ENCODE results near the gene ZNF644. TPM values are rescaled to one million over a fixed set of nuclear protein-coding genes. Genes with fewer than 3 reads are reported as not detected.
"Not testable (repeated sequence)": the region's sequence is repeated elsewhere in the genome, so short reads cannot be mapped to it uniquely, and the experiment has no call there.

The ZNF644 gene
- total RNA-seq, 1 donor from 2014 or later, result 68.8 TPM

DNA sequence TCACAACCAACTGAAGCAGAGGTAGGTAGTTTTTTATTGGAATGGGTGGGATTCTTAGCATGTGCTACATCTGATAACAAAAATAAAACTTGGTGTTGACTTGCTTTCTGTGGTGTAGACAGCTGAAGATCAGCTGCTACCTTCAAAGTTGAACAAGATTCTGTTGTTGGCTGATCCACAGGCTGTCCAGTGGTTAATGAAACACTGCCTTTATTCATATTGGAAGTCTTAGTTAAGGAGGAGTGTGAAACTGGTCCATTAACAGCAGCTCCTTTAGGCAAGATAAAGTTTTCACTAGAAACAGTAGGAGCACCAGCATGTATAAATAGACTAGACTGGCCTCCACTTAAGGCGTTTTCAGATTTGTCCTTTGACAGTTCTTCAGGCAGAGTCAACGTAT lies 81.1 kb downstream of the ZNF644 start:
- Mint-ChIP-seq H3K4me3 (no peak overlapping the region), H3K9me3 (no peaks in the 10 kb centered on the region), H3K27ac (ENCODE audit: unreplicated experiment) (no peak overlapping the region), H3K27me3 (ENCODE audit: low read depth) (no peaks in the 10 kb centered on the region), H3K36me3 (ENCODE audit: low read depth) (peaks cover 39% of the 10 kb centered on the region), H3K4me1 (no peaks in the 10 kb centered on the region)
- no peak for DNase-seq (ENCODE audit: low read depth, low spot score)
- no peak for TF ChIP-seq CTCF (conservative IDR thresholded peaks at IDR 0.05)

GRCh38 chr1:90936731-90937130 lies 85.1 kb downstream of the ZNF644 start:
- DNase-seq (ENCODE audit: low read depth, low spot score), result no peak
- H3K27ac Mint-ChIP-seq (ENCODE audit: unreplicated experiment), result no peak overlapping the region
- H3K4me1 Mint-ChIP-seq, result no peaks in the 10 kb centered on the region
- no peaks in the 10 kb centered on the region for H3K9me3 Mint-ChIP-seq
- H3K4me3 Mint-ChIP-seq, result no peak overlapping the region
- TF ChIP-seq CTCF (conservative IDR thresholded peaks at IDR 0.05), result no peak
- peaks cover 39% of the 10 kb centered on the region for H3K36me3 Mint-ChIP-seq (ENCODE audit: low read depth)
- no peaks in the 10 kb centered on the region for H3K27me3 Mint-ChIP-seq (ENCODE audit: low read depth)

DNA sequence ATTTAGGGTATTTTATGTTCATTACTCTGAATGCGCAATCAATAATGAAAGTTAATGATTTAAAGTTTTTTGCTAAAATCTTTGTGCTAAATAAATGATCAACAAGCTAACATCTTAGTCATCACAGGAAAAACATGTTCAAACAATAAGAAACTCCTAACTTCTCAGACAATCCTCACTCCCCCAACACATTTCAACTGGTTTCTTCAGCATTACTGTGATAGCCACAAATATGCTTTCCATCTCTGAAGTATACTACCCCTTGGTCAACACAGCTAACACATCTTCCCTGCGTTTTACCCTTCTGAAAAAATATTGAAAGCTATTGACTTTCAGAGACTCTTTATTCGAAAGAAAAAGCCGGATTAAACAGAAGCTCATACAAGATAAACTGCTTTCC lies 85.8 kb downstream of the ZNF644 start:
- H3K4me1 Mint-ChIP-seq, result no peaks in the 10 kb centered on the region
- no peaks in the 10 kb centered on the region for H3K27me3 Mint-ChIP-seq (ENCODE audit: low read depth)
- DNase-seq (ENCODE audit: low read depth, low spot score), result no peak
- H3K4me3 Mint-ChIP-seq, result no peak overlapping the region
- no peaks in the 10 kb centered on the region for H3K9me3 Mint-ChIP-seq
- H3K36me3 Mint-ChIP-seq (ENCODE audit: low read depth), result peaks cover 39% of the 10 kb centered on the region
- no peak overlapping the region for H3K27ac Mint-ChIP-seq (ENCODE audit: unreplicated experiment)
- TF ChIP-seq CTCF (conservative IDR thresholded peaks at IDR 0.05), result no peak

- not testable (repeated sequence) for DNase-seq (ENCODE audit: low read depth, low spot score); H3K9me3 Mint-ChIP-seq; H3K4me3 Mint-ChIP-seq; H3K27me3 Mint-ChIP-seq (ENCODE audit: low read depth); H3K27ac Mint-ChIP-seq (ENCODE audit: unreplicated experiment)
- Mint-ChIP-seq H3K4me1 (peaks cover 34% of the 10 kb centered on the region), H3K36me3 (ENCODE audit: low read depth) (peaks cover 10% of the 10 kb centered on the region)
These were observed 93.6 kb downstream of the ZNF644 start for GRCh38 chr1:90928231-90928630.

DNA sequence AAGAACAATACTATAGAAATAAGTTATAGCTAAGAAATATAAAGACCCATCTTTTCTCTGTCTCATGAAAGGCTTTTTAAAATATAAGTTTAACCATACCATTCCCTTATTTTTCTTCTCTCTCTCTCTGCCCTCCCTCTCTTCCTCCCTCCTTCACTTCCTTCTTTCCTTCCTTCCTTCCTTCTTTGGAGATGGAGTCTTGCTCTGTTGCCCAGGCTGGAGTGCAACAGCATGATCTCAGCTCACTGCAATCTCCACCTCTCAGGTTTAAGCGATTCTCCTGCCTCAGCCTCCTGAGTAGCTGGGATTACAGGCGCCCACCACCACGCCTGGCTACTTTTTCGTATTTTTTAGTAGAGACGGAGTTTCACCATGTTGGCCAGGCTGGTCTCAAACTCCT lies 94.2 kb downstream of the ZNF644 start:
- not testable (repeated sequence) for DNase-seq (ENCODE audit: low read depth, low spot score)

DNA sequence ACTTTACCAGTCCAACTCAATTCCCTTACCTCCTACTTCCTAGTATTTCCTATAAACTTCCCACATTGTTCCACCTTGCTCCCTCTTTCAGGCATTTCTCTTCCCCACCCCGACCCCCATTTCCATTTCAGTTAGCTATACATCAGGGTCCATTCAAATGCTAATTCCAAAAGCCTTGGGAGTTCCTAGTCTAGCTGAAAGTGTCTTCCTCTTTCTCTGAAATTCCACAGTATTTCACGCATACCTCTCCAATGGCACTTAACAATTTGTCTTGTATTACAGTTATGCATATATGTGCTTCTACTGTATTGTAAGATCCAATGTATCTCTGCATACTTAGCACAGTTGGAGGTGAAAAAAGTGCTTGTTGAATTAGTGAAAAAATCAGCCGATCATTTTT lies 94.9 kb downstream of the ZNF644 start:
- DNase-seq (ENCODE audit: low read depth, low spot score), result no peak
- Mint-ChIP-seq H3K27ac (ENCODE audit: unreplicated experiment) (no peak overlapping the region), H3K4me3 (peak overlapping the region; percentile 25), H3K4me1 (peaks cover 36% of the 10 kb centered on the region), H3K9me3 (peaks cover 9% of the 10 kb centered on the region), H3K36me3 (ENCODE audit: low read depth) (peaks cover 10% of the 10 kb centered on the region), H3K27me3 (ENCODE audit: low read depth) (no peaks in the 10 kb centered on the region)
- TF ChIP-seq CTCF (conservative IDR thresholded peaks at IDR 0.05), result no peak

More for the DNA sequence above, 94.2 kb downstream of the ZNF644 start:
- not testable (repeated sequence) for H3K4me3 Mint-ChIP-seq; H3K9me3 Mint-ChIP-seq; H3K27me3 Mint-ChIP-seq (ENCODE audit: low read depth); H3K27ac Mint-ChIP-seq (ENCODE audit: unreplicated experiment)
- Mint-ChIP-seq H3K4me1 (peaks cover 36% of the 10 kb centered on the region), H3K36me3 (ENCODE audit: low read depth) (peaks cover 10% of the 10 kb centered on the region)
